GM19239 (cell line): ENCODE measurements around the gene TM9SF1.
"Not testable (repeated sequence)": the region's sequence is repeated elsewhere in the genome, so short reads cannot be mapped to it uniquely, and the experiment has no call there.

ENCODE experiments used
- DNase-seq: peaks from one replicate; pipeline ENCODE4 v3.0.0; 2011; ENCODE audit warnings: low spot score; ENCODE audit not compliant: insufficient read length
- FAIRE-seq: peaks from 2 replicates; lab custom pipeline; 2011; peaks lifted over from hg19 to GRCh38; lab: Jason Lieb, UNC

Gene TM9SF1

GRCh38 chr14:24226473-24226872 is 31.2 kb upstream of the TM9SF1 start:
- FAIRE-seq, result no peak
- DNase-seq, result no peak

GRCh38 chr14:24224618-24225071 is 29.4 kb upstream of the TM9SF1 start:
- DNase-seq (no peak), FAIRE-seq (no peak)

GRCh38 chr14:24222987-24223386 is 27.7 kb upstream of the TM9SF1 start:
- FAIRE-seq, DNase-seq: not testable (repeated sequence)

- no peak for DNase-seq
- FAIRE-seq, result no peak
Observed at GRCh38 chr14:24219521-24219920, 24.3 kb upstream of the TM9SF1 start.

GRCh38 chr14:24219080-24219479 is 23.8 kb upstream of the TM9SF1 start:
- no peak for DNase-seq
- no peak for FAIRE-seq

- FAIRE-seq, result not testable (repeated sequence)
Observed at GRCh38 chr14:24216876-24217275, 21.6 kb upstream of the TM9SF1 start.

GRCh38 chr14:24216345-24216699 is 21.1 kb upstream of the TM9SF1 start:
- no peak for FAIRE-seq
- DNase-seq, result no peak

More at GRCh38 chr14:24216876-24217275, 21.6 kb upstream of the TM9SF1 start:
- DNase-seq, result not testable (repeated sequence)

- DNase-seq (peak; percentile 84), FAIRE-seq (peak; percentile 95)
Observed at GRCh38 chr14:24215495-24216344, 20.5 kb upstream of the TM9SF1 start, which contains the start of gene MDP1. Gene MDP1 (minus strand): TSS chr14:24216066. CDS start chr14:24215955, 111 bp downstream.

GRCh38 chr14:24213866-24214662 is 18.8 kb upstream of the TM9SF1 start:
- FAIRE-seq (no peak), DNase-seq (no peak)

- peak; percentile 94 for FAIRE-seq
- peak; percentile 89 for DNase-seq
Observed at GRCh38 chr14:24212924-24213865, 18.0 kb upstream of the TM9SF1 start, which contains the start of gene CHMP4A. Gene CHMP4A (minus strand): TSS chr14:24213488. CDS start chr14:24213439, 49 bp downstream.

GRCh38 chr14:24211311-24211710 is 16.1 kb upstream of the TM9SF1 start:
- no peak for DNase-seq
- FAIRE-seq, result no peak

- FAIRE-seq, result no peak
- DNase-seq, result no peak
Observed at GRCh38 chr14:24207625-24208024, 12.4 kb upstream of the TM9SF1 start.

GRCh38 chr14:24207104-24207551 is 11.9 kb upstream of the TM9SF1 start:
- DNase-seq, result no peak
- FAIRE-seq, result no peak

GRCh38 chr14:24206260-24207103 is 11.2 kb upstream of the TM9SF1 start:
- FAIRE-seq (no peak), DNase-seq (no peak)

GRCh38 chr14:24204163-24205146 is 9.2 kb upstream of the TM9SF1 start:
- no peak for FAIRE-seq
- DNase-seq, result no peak

- FAIRE-seq, result not testable (repeated sequence)
Observed at GRCh38 chr14:24203249-24203886, 8.1 kb upstream of the TM9SF1 start.

GRCh38 chr14:24202538-24202937 is 7.3 kb upstream of the TM9SF1 start:
- FAIRE-seq, DNase-seq: not testable (repeated sequence)

More at GRCh38 chr14:24203249-24203886, 8.1 kb upstream of the TM9SF1 start:
- not testable (repeated sequence) for DNase-seq
